Lung (tissue), 12 donors: ENCODE data around the gene RALGPS2. TPM values are rescaled to one million over a fixed set of nuclear protein-coding genes. Genes with fewer than 3 reads are reported as not detected.
A peak's percentile ranks its signal among the peaks of the same experiment; 100 is the strongest.

ENCODE experiments used
- ATAC-seq: fragments of 200-7000 bp; cut with Tn5 transposase; one replicate; pipeline ENCODE4 v1.9.1; 2020; ENCODE audit warnings: moderate number of reproducible peaks; ENCODE audit not compliant: insufficient read depth, low FRiP score
- DNase-seq, 3 donors: peaks; one replicate each; pipeline ENCODE4 v3.0.0-alpha.2; 2013 to 2017
- H3K27ac ChIP-seq, 2 donors: one replicate each; pipeline ENCODE4 v1.5.1; 2013; ENCODE audit warnings: mild to moderate bottlenecking in 2 of 2, moderate library complexity in 2 of 2, control low read depth in 1 of 2, inconsistent platforms in 1 of 2, low read depth in 1 of 2, low read length in 1 of 2
- H3K27me3 ChIP-seq, 3 donors: one replicate each; pipeline ENCODE4 v1.5.1; 2013; ENCODE audit warnings: low read length in 2 of 3; ENCODE audit not compliant: control insufficient read depth in 3 of 3, insufficient read depth in 3 of 3
- H3K36me3 ChIP-seq, 4 donors: one replicate each; pipeline ENCODE4 v1.5.1; 2013; ENCODE audit warnings: low read length in 4 of 4, mild to moderate bottlenecking in 1 of 4, moderate library complexity in 1 of 4; ENCODE audit not compliant: control insufficient read depth in 4 of 4, insufficient read depth in 4 of 4
- H3K4me1 ChIP-seq, 5 donors: one replicate each; pipeline ENCODE4 v1.5.1; 2013; ENCODE audit warnings: low read length in 5 of 5, mild to moderate bottlenecking in 2 of 5, moderate library complexity in 1 of 5; ENCODE audit not compliant: control insufficient read depth in 5 of 5, insufficient read depth in 5 of 5
- H3K4me3 ChIP-seq: one replicate; pipeline ENCODE4 v1.5.1; 2013; ENCODE audit warnings: mild to moderate bottlenecking, control low read depth, moderate library complexity
- H3K9ac ChIP-seq, 2 donors: one replicate each; pipeline ENCODE4 v1.5.1; 2013; ENCODE audit warnings: low read length in 2 of 2, control low read depth in 1 of 2; ENCODE audit not compliant: insufficient read depth in 1 of 2
- H3K9me3 ChIP-seq, 4 donors: one replicate each; pipeline ENCODE4 v1.5.1; 2013; ENCODE audit warnings: low read length in 3 of 4, mild to moderate bottlenecking in 1 of 4, moderate library complexity in 1 of 4; ENCODE audit not compliant: control insufficient read depth in 4 of 4, insufficient read depth in 3 of 4
- CTCF ChIP-seq: IDR thresholded peaks from 2 replicates; pipeline ENCODE4 v1.5.1; 2012; ENCODE audit warnings: mild to moderate bottlenecking; ENCODE audit errors: control extremely low read depth, extremely low read depth
- WGBS, 2 donors: extraction: QIAGEN DNeasy Blood & Tissue Kit; methylation state at CpG; one replicate each; pipeline ENCODE4 v1.1.7; 2013; 5-methylcytosine and 5-hydroxymethylcytosine counted together
- polyA plus RNA-seq, 2 donors: library from polyadenylated mRNA; stranded (reverse); fragments of 200-250 nt; gene quantifications; one replicate each; pipeline ENCODE4 v1.2.1, GENCODE V29; 2013
- total RNA-seq, 2 donors: library from RNA; depleted of rRNA in 1 of 2; stranded (reverse); fragments of >200 nt in 1 of 2; gene quantifications; one replicate each; pipeline ENCODE4 v1.2.1, GENCODE V29; 2014 to 2021
- donor health status: control.
- donor health status: control.
- donor health status: Bipolar disorder and iron deficiency.
- donor health status: healthy.
- donor health status: DM: yes; HTN: yes; CAD: no.

The RALGPS2 gene
- total and polyA plus RNA-seq, 4 donors: 1.2 to 33.2 (median 5.1) TPM

GRCh38 chr1:178959543-178960460, 234.8 kb downstream of the RALGPS2 start:
- WGBS, 2 donors: 85 to 87% methylated on average over 17 of the region's 17 CpGs
- TF ChIP-seq CTCF: no peak

DNA sequence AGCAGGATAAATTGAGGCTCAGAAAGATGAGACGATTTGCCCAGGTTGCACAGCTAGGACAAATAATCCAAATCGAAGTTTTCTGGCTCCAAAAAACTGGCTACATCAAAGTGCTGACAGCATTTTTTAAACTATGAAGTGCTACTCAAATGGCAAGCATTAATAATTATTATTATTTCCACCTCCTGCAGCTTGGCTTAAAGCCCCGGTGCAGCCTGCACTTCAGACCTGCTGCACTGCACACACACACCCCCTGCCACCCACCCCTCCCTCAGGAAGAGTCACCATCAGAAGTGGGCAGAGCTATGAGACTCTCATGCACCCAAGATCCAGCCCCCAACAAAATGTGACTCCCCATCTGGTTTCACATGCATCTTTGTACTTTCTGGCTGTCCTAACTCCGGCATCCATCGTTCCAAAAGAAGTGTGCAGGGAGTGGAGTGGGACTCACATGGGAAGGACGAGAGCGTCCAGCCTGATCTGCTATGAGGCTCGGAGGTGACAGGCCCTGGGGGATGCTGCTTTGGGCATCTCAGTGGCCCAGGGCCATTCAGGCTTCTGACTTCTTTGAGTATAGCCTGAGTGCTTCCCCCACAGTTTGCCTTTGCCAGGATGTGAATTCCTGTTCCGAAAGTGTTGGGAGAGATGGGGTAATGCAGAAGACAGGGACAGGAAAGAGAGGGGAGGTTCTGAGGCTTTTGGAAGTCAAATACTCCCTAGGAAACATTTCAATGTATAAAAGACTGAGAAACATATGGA, 235.6 kb downstream of the RALGPS2 start:
- ATAC-seq: no peak

More at GRCh38 chr1:178959543-178960460, 234.8 kb downstream of the RALGPS2 start:
- ATAC-seq (no peak), DNase-seq (no peak)
- H3K9ac ChIP-seq: no peak overlapping the region
- no peak overlapping the region for H3K27ac ChIP-seq
- H3K36me3 ChIP-seq: no peaks in the 10 kb centered on the region
- peaks cover 0 to 13% (median 0%) of the 10 kb centered on the region in 5 donors for H3K4me1 ChIP-seq
- no peaks in the 10 kb centered on the region for H3K27me3 ChIP-seq
- no peak overlapping the region for H3K4me3 ChIP-seq
- peaks cover 0 to 4% (median under 1%) of the 10 kb centered on the region in 4 donors for H3K9me3 ChIP-seq

GRCh38 chr1:178961331-178961730, 236.3 kb downstream of the RALGPS2 start:
- TF ChIP-seq CTCF: no peak
- ATAC-seq: no peak
- WGBS, 2 donors: 90 to 92% methylated on average over 4 of the region's 4 CpGs
- Histone ChIP-seq H3K4me1 (peaks cover 0 to 13% (median 0%) of the 10 kb centered on the region in 5 donors), H3K9ac (no peak overlapping the region), H3K27ac (no peak overlapping the region), H3K36me3 (no peaks in the 10 kb centered on the region), H3K4me3 (no peak overlapping the region), H3K9me3 (peaks cover 0 to 9% (median 3%) of the 10 kb centered on the region in 4 donors), H3K27me3 (no peaks in the 10 kb centered on the region)
- no peak for DNase-seq

More for the DNA sequence above, 235.6 kb downstream of the RALGPS2 start:
- Histone ChIP-seq H3K9me3 (peaks cover 0 to 9% (median 3%) of the 10 kb centered on the region in 4 donors), H3K4me1 (peaks cover 0 to 13% (median 0%) of the 10 kb centered on the region in 5 donors), H3K9ac (no peak overlapping the region), H3K27me3 (no peaks in the 10 kb centered on the region), H3K36me3 (no peaks in the 10 kb centered on the region), H3K4me3 (no peak overlapping the region), H3K27ac (no peak overlapping the region)
- 61 to 76% methylated on average over 9 of the region's 9 CpGs for WGBS, 2 donors
- TF ChIP-seq CTCF: no peak
- DNase-seq: peak; percentile 36 to 68 (median 52)
